GM23248 (cell line): ENCODE measurements around the gene EPB41L5. TPM values are rescaled to one million over a fixed set of nuclear protein-coding genes. Genes with fewer than 3 reads are reported as not detected.

Source experiments
- DNase-seq: peaks from one replicate; pipeline ENCODE4 v3.0.0-alpha.2; 2015
- H2AFZ ChIP-seq: fragments of 200-600 bp; sonication (generic); 2 replicates; pipeline ENCODE4 v1.6.1; 2016; ENCODE audit warnings: antibody characterized with exemption
- H3F3A ChIP-seq: fragments of 200-600 bp; sonication (generic); 2 replicates; pipeline ENCODE4 v1.6.1; 2016; ENCODE audit warnings: mild to moderate bottlenecking, antibody characterized with exemption, mixed run types; ENCODE audit not compliant: insufficient read depth
- H3K27ac ChIP-seq: fragments of 200-600 bp; sonication (generic); 2 replicates; pipeline ENCODE4 v1.5.1; 2016; ENCODE audit warnings: mild to moderate bottlenecking
- H3K27me3 ChIP-seq: fragments of 200-600 bp; sonication (generic); replicated peaks from 2 replicates; pipeline ENCODE4 v1.6.1; 2016; ENCODE audit warnings: mild to moderate bottlenecking; ENCODE audit not compliant: insufficient read depth
- H3K36me3 ChIP-seq: fragments of 200-600 bp; sonication (generic); 2 replicates; pipeline ENCODE4 v1.6.1; 2016; ENCODE audit warnings: low read depth, mild to moderate bottlenecking
- H3K4me1 ChIP-seq: fragments of 200-600 bp; sonication (generic); 2 replicates; pipeline ENCODE4 v1.6.1; 2016; ENCODE audit warnings: mild to moderate bottlenecking; ENCODE audit not compliant: insufficient read depth
- H3K4me2 ChIP-seq: fragments of 200-600 bp; sonication (generic); one replicate; pipeline ENCODE4 v1.6.1; 2016; ENCODE audit warnings: mild to moderate bottlenecking; ENCODE audit not compliant: unreplicated experiment
- H3K4me3 ChIP-seq: fragments of 200-600 bp; sonication (generic); 2 replicates; pipeline ENCODE4 v1.5.1; 2016; ENCODE audit warnings: mild to moderate bottlenecking
- H3K79me2 ChIP-seq: fragments of 200-600 bp; sonication (generic); 2 replicates; pipeline ENCODE4 v1.6.1; 2016; ENCODE audit warnings: mild to moderate bottlenecking; ENCODE audit not compliant: insufficient read depth
- H3K9ac ChIP-seq: fragments of 200-600 bp; sonication (generic); 2 replicates; pipeline ENCODE4 v1.6.1; 2016; ENCODE audit warnings: mild to moderate bottlenecking
- H3K9me2 ChIP-seq: fragments of 200-600 bp; sonication (generic); 2 replicates; pipeline ENCODE4 v1.6.1; 2016; ENCODE audit warnings: mixed run types, mild to moderate bottlenecking, moderate library complexity; ENCODE audit not compliant: insufficient read depth
- H3K9me3 ChIP-seq: fragments of 200-600 bp; sonication (generic); one replicate; pipeline ENCODE4 v1.6.1; 2017; ENCODE audit warnings: low read depth
- H4K20me1 ChIP-seq: fragments of 200-600 bp; sonication (generic); 2 replicates; pipeline ENCODE4 v1.6.0; 2016; ENCODE audit not compliant: insufficient read depth
- EZH2 ChIP-seq: fragments of 200-600 bp; sonication (generic); IDR thresholded peaks from 2 replicates; pipeline ENCODE4 v1.6.1; 2018; ENCODE audit warnings: antibody characterized with exemption, mild to moderate bottlenecking; ENCODE audit not compliant: insufficient read depth, poor library complexity, severe bottlenecking
- EZH2phosphoT487 ChIP-seq: fragments of 200-600 bp; sonication (generic); IDR thresholded peaks from 2 replicates; pipeline ENCODE4 v1.6.1; 2018; ENCODE audit warnings: antibody characterized with exemption, moderate library complexity, mild to moderate bottlenecking, low read depth; ENCODE audit not compliant: insufficient read depth
- WGBS, 2 experiments: methylation state at CpG; one replicate each; pipeline ENCODE4 v1.1.6; 2015 to 2017; ENCODE audit warnings: low lambda C conversion rate in 2 of 2, low coverage in 1 of 2; ENCODE audit errors: missing lambda C conversion rate in 2 of 2; 5-methylcytosine and 5-hydroxymethylcytosine counted together
- in situ Hi-C: fragments of 300-500 bp; cut with MboI; formaldehyde crosslinking; loops from 2 replicates; pipeline ENCODE4 v1.15.0; 2020
- polyA plus RNA-seq: library from polyadenylated mRNA; unstranded; fragments of >200 nt; fragmentation: Nextera tagmentation; extraction: Ambion mirVana; gene quantifications from 2 replicates; pipeline ENCODE4 v1.2.1, GENCODE V29; 2016
- total RNA-seq: library from RNA; depleted of rRNA; stranded (reverse); fragments of >200 nt; shearing (Covaris generic); gene quantifications from 2 replicates; pipeline ENCODE4 v1.2.3, GENCODE V29; 2014

EPB41L5 gene
- total and polyA plus RNA-seq, 2 experiments from 2014 or later: 3.0 to 4.0 TPM

DNA sequence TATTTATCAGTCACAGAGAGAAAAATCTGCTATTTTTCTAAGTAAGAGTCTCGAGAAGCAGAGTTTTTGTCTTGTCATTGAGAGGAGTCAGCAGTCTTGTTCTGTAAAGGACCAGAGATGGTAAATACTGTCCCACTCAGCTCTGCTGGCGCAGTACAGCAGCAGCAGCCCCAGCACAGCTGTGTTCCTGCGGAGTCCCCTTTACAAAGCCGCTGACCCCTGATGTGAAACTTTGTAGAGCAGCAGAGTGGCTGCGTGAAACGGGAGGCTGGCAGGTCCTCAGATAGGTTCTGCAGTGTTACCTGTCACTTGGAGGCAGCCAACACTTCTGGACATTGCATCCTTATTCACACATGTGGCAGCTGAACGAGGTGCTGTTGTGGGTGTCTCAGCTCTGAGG lies 165.1 kb downstream of the EPB41L5 start:
- Histone ChIP-seq H3K27ac (no peak overlapping the region), H3K4me2 (no peak overlapping the region), H3K9ac (no peak overlapping the region), H2AFZ (no peak overlapping the region), H3K27me3 (no peaks in the 10 kb centered on the region), H3K79me2 (no peaks in the 10 kb centered on the region), H3K4me1 (no peaks in the 10 kb centered on the region), H3K9me2 (no peaks in the 10 kb centered on the region), H3K4me3 (no peak overlapping the region), H3K36me3 (no peaks in the 10 kb centered on the region), H3F3A (no peaks in the 10 kb centered on the region), H4K20me1 (no peaks in the 10 kb centered on the region), H3K9me3 (no peaks in the 10 kb centered on the region)
- TF ChIP-seq EZH2 (no peak), EZH2phosphoT487 (no peak)
- in situ Hi-C loops: no loop called here
- WGBS, 2 experiments: 82 to 90% methylated on average over 7 of the region's 7 CpGs
- DNase-seq: no peak

DNA sequence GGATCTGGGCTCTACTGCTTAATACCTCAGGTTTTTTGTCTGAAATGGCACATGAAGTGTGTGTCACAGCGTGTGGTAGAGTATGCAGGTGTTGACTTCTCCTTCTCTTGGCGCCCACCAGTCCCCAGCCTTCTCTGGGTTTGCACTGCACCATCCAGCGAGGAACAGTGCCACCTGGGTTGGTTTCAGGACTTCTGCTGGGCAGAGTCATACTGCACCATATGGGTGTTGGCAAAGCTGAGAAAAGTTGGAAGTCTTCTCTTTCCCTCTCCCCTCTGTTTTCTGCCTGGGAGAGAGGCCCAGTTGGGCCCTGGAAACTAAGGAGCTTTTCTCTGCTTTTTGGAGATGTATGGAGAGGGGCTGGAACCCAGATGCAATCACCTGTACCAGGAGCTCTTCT lies 166.5 kb downstream of the EPB41L5 start:
- no peaks in the 10 kb centered on the region for H4K20me1 ChIP-seq
- H3K4me3 ChIP-seq: no peak overlapping the region
- H3K4me1 ChIP-seq: no peaks in the 10 kb centered on the region
- no peaks in the 10 kb centered on the region for H3K9me3 ChIP-seq
- no peak overlapping the region for H3K9ac ChIP-seq
- H3K27ac ChIP-seq: no peak overlapping the region
- no peaks in the 10 kb centered on the region for H3F3A ChIP-seq
- no peak overlapping the region for H2AFZ ChIP-seq
- no peaks in the 10 kb centered on the region for H3K79me2 ChIP-seq
- DNase-seq: no peak
- in situ Hi-C loops: no loop called here
- TF ChIP-seq EZH2 (no peak), EZH2phosphoT487 (no peak)
- H3K4me2 ChIP-seq: no peak overlapping the region
- H3K9me2 ChIP-seq: no peaks in the 10 kb centered on the region
- no peaks in the 10 kb centered on the region for H3K27me3 ChIP-seq
- no peaks in the 10 kb centered on the region for H3K36me3 ChIP-seq
- WGBS, 2 experiments: 78 to 86% methylated on average over 3 of the region's 3 CpGs

DNA sequence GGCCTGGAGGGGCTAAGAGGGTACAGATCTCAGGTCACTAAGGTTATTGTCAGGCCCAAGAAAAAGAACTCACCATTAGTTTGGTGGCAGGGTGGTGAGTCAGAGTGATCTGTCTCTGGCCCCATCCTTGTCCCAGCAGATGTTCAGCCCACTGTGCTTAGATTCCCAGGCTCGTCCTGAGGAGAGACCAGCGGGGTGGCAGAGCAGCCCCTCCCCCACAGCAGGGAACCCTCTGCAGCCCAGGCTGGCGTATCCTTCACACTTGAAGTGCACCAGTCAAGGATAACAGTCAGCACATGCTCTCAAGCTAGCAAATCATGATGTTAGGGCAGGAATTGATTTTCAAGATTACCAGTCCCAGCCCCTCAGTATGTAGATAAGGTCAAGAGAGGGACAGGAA lies 167.2 kb downstream of the EPB41L5 start:
- TF ChIP-seq EZH2phosphoT487 (no peak), EZH2 (no peak)
- Histone ChIP-seq H3K27me3 (no peaks in the 10 kb centered on the region), H3K9me2 (no peaks in the 10 kb centered on the region), H3K36me3 (no peaks in the 10 kb centered on the region), H3K27ac (no peak overlapping the region), H3F3A (no peaks in the 10 kb centered on the region), H3K9ac (no peak overlapping the region), H3K4me1 (no peaks in the 10 kb centered on the region), H3K4me2 (no peak overlapping the region), H2AFZ (no peak overlapping the region), H3K4me3 (no peak overlapping the region), H4K20me1 (no peaks in the 10 kb centered on the region), H3K9me3 (no peaks in the 10 kb centered on the region), H3K79me2 (no peaks in the 10 kb centered on the region)
- in situ Hi-C loops: no loop called here
- DNase-seq: no peak
- WGBS, 2 experiments: 97 to 98% methylated on average over 3 of the region's 3 CpGs

DNA sequence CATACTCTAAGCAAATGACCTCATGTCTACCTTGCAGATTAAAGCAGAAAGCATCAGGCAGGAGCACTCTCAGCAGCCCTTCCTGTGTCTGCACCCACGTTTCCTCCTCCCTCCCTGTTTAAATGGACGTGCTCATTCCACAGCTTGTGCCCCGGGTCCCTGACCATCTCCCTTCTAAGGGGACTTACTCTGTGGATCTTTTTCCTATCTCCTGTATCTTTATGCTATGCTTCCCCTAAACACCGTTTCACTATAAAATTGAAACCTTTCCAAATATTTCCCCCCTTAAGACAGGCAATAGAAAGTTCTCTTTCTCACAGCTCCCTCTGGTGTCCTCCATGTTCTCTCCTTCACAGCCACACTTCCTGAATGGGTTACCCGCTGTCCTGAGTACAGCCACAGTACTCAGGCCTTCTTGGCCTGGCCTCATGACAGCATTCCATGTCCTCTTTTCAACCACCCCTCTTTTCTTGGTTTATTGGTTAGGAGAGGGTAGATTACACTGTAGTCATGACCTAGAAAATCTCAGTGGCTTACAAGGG lies 169.2 kb downstream of the EPB41L5 start:
- H3K9me3 ChIP-seq: no peaks in the 10 kb centered on the region
- H4K20me1 ChIP-seq: no peaks in the 10 kb centered on the region
- in situ Hi-C loops: no loop called here
- TF ChIP-seq EZH2phosphoT487: no peak
- TF ChIP-seq EZH2: no peak
- no peak overlapping the region for H3K27ac ChIP-seq
- H3F3A ChIP-seq: no peaks in the 10 kb centered on the region
- no peaks in the 10 kb centered on the region for H3K9me2 ChIP-seq
- H3K4me3 ChIP-seq: no peak overlapping the region
- no peak overlapping the region for H3K4me2 ChIP-seq
- 79 to 82% methylated on average over 5 of the region's 5 CpGs for WGBS, 2 experiments
- no peak overlapping the region for H3K9ac ChIP-seq
- no peak overlapping the region for H2AFZ ChIP-seq
- no peaks in the 10 kb centered on the region for H3K27me3 ChIP-seq
- H3K36me3 ChIP-seq: no peaks in the 10 kb centered on the region
- H3K79me2 ChIP-seq: no peaks in the 10 kb centered on the region
- no peak for DNase-seq
- no peaks in the 10 kb centered on the region for H3K4me1 ChIP-seq

DNA sequence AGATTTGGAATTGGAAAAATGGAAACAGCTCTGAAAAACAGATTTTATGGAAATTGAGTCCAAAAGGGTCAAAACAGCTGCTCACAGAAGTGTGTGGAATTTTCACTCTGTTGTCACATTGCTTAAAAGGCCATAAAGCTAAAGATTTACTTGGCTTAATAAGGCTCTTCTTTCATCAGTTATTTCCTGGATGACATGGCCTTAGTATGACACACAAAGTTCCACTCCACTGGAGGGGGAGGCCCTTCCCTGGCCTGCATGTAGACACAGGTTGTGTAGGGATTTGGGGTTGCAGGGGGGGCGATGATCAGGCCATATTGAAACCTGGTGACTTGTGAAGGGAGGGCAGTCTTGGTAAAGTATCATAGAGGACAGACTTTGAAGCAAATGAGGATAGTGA lies 176.3 kb downstream of the EPB41L5 start:
- no peaks in the 10 kb centered on the region for H3K79me2 ChIP-seq
- WGBS, 2 experiments: 83% methylated on average over 1 of the region's 1 CpG
- no peaks in the 10 kb centered on the region for H3K36me3 ChIP-seq
- H3K27ac ChIP-seq: no peak overlapping the region
- H3F3A ChIP-seq: no peaks in the 10 kb centered on the region
- no peaks in the 10 kb centered on the region; the same call in 1 of the 2 replicates for H4K20me1 ChIP-seq
- no peak overlapping the region for H3K4me3 ChIP-seq
- TF ChIP-seq EZH2phosphoT487: no peak
- TF ChIP-seq EZH2: no peak
- no peak overlapping the region for H2AFZ ChIP-seq
- H3K9me3 ChIP-seq: no peaks in the 10 kb centered on the region
- H3K9me2 ChIP-seq: no peaks in the 10 kb centered on the region
- H3K9ac ChIP-seq: no peak overlapping the region
- no peak for DNase-seq
- no peaks in the 10 kb centered on the region for H3K4me1 ChIP-seq
- H3K27me3 ChIP-seq: no peaks in the 10 kb centered on the region
- in situ Hi-C loops: no loop called here
- H3K4me2 ChIP-seq: no peak overlapping the region
